T47D (cell line): ENCODE data around the gene NR2E1.

Experiments
- DNase-seq, 2 experiments: peaks; one replicate each; pipeline versions ENCODE4 v3.0.0 to v3.0.0-alpha.2; 2011 to 2012; ENCODE audit warnings: low read depth in 1 of 2, low spot score in 1 of 2
- JUND ChIP-seq: IDR thresholded peaks from 2 replicates; pipeline ENCODE4 v1.6.1; 2012; ENCODE audit warnings: low read depth
- in situ Hi-C: cut with HindIII; loops from 2 replicates; pipeline ENCODE4 v1.10.0; 2016; ENCODE audit warnings: low sequenced_read_pairs, low pct_unique_long_range_greater_than_20kb

The NR2E1 gene

GRCh38 chr6:108159981-108160380 lies 5.8 kb upstream of the NR2E1 start:
- no peak for TF ChIP-seq JUND
- in situ Hi-C loops, result no loop called here
- no peak for DNase-seq

- in situ Hi-C loops, result no loop called here
- DNase-seq, result no peak
- TF ChIP-seq JUND, result no peak
Observed at GRCh38 chr6:108161724-108162282, 4.0 kb upstream of the NR2E1 start.

- in situ Hi-C loops, result no loop called here
Observed at GRCh38 chr6:108163267-108163643, 2.6 kb upstream of the NR2E1 start.

GRCh38 chr6:108163644-108164542 lies 1.9 kb upstream of the NR2E1 start:
- no peak for TF ChIP-seq JUND
- in situ Hi-C loops, result no loop called here
- DNase-seq, result no peak

More at GRCh38 chr6:108163267-108163643, 2.6 kb upstream of the NR2E1 start:
- DNase-seq, result no peak
- TF ChIP-seq JUND, result no peak

DNA sequence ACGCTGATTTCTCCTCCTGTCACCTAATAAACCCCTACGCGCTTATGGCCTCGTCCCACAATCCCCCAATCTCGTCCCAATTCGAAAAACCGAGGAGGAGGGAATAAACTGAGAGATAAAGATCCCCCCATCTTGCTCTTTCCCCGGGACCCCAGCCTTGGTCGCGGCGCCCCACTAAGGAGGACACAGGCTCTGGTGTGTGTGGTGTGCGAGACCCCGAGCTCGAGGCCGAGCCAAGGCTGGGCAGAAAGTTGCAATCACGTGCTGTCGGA lies 1.3 kb upstream of the NR2E1 start:
- in situ Hi-C loops, result no loop called here
- TF ChIP-seq JUND, result no peak
- DNase-seq, result no peak

GRCh38 chr6:108164815-108165706 lies 761 bp upstream of the NR2E1 start:
- DNase-seq, result no peak
- in situ Hi-C loops, result no loop called here
- no peak for TF ChIP-seq JUND

DNA sequence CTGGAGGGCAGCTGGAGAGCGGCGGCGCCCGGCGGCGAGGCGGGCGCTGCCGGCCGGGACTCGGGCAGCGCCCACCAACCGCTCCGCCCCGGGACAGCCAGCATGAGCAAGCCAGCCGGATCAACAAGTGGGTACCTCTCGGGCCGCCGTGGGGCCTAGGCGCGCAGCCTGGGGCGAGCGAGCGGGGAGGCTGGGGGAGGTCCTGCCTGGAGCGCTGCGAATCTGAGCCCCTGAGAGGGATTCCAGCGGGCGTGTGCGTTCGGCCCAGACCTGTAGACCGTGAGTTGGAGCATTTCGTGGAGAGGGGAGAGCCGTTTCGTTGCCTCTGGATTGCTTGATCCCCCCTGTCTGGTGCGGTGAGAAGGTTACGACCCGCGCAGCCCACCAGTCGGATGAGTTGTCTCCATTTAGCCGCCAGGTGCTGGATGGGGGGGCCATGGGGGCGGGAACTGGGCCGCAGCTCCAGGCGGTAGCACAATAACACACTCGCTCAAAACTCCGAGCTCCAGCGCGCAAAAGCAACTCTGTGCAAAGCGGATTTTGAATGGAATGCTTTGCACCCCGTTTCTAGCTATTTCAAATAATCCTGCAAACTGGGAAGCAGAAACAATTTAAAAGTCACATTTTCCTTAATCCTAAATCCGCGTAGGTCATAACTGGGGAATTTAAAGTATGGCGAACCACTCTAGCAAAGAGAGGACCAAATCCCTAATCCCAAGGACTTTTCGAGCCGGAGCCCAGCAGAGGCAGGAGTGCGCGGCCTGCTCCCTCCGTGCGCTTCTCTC lies 1.0 kb downstream of the NR2E1 start:
- TF ChIP-seq JUND, result no peak
- no peak for DNase-seq
- in situ Hi-C loops, result no loop called here

DNA sequence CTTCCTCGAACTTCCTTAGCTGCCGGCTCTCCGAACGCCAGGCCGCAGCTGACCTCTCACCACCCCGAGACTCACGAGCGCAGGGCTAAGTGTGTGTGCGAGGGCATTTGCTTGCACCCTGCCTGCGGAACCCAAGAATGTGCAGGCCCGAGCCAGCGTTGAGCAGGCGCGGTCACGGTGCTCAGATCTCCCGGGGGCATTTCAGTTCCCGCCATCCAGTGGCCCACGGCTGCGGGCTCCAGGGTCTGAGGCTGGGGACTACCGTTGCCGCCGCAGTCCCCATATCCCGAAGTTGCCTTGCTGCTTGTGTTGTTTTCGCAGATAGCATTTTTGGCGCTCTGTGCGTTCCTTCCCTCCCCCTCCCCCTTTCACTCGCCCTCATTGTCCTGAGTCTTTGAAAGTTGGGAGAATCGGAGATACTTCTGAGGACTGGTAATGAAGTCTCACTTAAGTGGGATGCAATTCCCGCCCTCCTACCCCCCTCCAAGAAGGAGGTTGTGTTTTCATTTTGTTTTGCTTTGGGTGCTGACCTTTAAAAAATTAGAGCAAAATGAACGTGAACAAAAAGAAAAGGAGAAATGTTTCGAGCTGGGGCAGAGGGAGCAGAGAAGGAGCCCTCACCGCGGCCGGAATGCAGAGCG lies 1.7 kb downstream of the NR2E1 start:
- in situ Hi-C loops, result no loop called here
- DNase-seq, result no peak
- TF ChIP-seq JUND, result no peak

DNA sequence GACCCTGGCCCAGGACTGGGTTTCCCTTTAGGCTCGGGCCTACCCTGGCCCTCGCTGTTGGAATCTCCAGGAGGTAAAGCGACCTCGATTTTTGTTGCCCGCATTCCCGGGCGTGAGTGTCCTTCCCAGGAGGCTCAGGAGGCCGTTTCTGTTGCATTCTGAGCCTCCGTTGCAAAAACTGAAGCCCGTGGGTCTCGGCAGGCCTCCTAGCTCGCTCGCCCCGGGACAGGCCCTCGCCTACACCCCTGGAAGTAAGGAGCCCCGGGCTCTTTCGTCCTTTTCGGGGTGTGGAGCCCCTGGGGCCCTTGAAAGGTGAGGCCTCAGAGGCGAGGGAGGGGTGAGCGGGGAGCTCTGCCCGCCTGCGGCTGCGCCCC lies 2.3 kb downstream of the NR2E1 start:
- TF ChIP-seq JUND, result no peak
- in situ Hi-C loops, result no loop called here
- no peak for DNase-seq

- DNase-seq, result no peak
- no peak for TF ChIP-seq JUND
- in situ Hi-C loops, result no loop called here
Observed at GRCh38 chr6:108168501-108169463, 3.0 kb downstream of the NR2E1 start.
